ENCODE results near the gene C16orf96. TPM values are rescaled to one million over a fixed set of nuclear protein-coding genes. Genes with fewer than 3 reads are reported as not detected.

C16orf96 gene
- total and polyA plus RNA-seq, 2 experiments from 2014 or later, result 0.37 to 2.2 TPM

DNA sequence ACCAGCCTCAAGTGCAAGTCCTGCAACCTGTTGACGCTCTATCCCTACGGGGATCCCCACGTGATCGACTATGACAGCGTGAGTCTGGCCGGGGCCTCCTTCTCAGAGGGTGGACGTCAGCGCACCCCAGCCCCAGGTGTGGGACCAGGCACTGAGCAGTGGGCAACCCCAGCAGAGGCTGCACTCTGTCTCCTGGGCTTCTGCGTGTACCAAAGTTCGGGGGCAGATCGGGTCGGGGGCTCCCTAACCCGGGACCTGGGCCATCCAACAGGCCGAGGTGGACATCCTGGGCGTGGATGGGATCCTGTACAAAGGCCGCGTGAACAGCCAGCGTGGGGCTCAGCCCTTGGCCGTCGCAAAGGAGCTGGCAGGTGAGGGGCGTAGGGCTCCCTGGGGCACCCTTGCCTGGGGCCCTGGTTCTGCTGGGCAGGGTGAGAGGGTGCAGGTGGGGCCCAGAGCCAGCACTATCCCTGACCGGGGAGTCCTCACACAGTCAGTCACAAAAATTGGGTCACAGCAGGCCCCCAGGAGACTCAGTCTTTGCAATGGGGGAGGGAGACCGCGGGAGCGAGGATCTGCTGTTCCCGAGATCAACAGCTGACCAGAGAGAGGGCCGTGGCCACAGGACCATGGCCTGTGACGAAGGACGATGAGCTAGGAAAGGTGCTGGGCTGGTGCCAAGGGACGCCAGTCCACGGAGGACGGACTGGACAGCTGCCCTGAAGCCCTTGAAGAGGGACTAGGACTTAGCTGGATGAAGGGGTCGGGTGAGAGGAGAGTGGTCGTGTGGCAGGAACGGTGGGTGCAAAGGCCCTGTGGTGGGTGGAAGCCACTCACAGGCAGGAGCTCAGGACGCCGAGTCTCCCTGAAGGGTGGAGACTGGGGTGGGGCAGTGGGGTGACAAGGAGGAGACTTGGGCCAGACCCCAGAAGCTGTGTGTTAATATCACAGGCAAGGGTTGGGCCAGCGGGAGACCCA is 38.6 kb downstream of the C16orf96 start:
- Histone ChIP-seq H3K4me3 (no peak overlapping the region), H3K4me1 (ENCODE audit: insufficient read depth) (peaks cover 9% of the 10 kb centered on the region), H4K20me1 (replicated peaks; ENCODE audit: insufficient read depth) (no peaks in the 10 kb centered on the region), H3K27ac (ENCODE audit: low read depth) (no peak overlapping the region), H3K9me2 (ENCODE audit: insufficient read depth) (no peaks in the 10 kb centered on the region), H3K4me2 (no peak overlapping the region), H2AFZ (no peak overlapping the region), H3K36me3 (ENCODE audit: insufficient read depth) (no peaks in the 10 kb centered on the region), H3K27me3 (ENCODE audit: insufficient read depth) (no peaks in the 10 kb centered on the region), H3F3A (replicated peaks; ENCODE audit: low read depth) (no peaks in the 10 kb centered on the region), H3K79me2 (replicated peaks; ENCODE audit: insufficient read depth) (no peaks in the 10 kb centered on the region)
- Mint-ChIP-seq H3K27me3 (ENCODE audit: insufficient read depth, low read depth, poor library complexity) (peaks cover 14% of the 10 kb centered on the region), H3K4me1 (peaks cover 21% of the 10 kb centered on the region), H3K36me3 (ENCODE audit: low read depth) (peaks cover 3% of the 10 kb centered on the region; the same call in 1 of the 3 replicates), H3K4me3 (no peak overlapping the region), H3K27ac (no peak overlapping the region), H3K9me3 (no peaks in the 10 kb centered on the region; the same call in 2 of the 3 replicates)
- no peak for ATAC-seq
- TF ChIP-seq REST (IDR thresholded peaks at IDR 0.05; ENCODE audit: unreplicated experiment), result no peak
- no peak for TF ChIP-seq EZH2 (IDR thresholded peaks at IDR 0.05; ENCODE audit: low read depth, unreplicated experiment)
- TF ChIP-seq POLR2AphosphoS5 (IDR thresholded peaks at IDR 0.05; ENCODE audit: low read depth), result no peak
- no peak for TF ChIP-seq ZNF331 (CRISPR knock-in tag; IDR thresholded peaks at IDR 0.05; ENCODE audit: low read depth)
- no peak for DNase-seq (ENCODE audit: low spot score)

- Mint-ChIP-seq H3K27me3 (ENCODE audit: insufficient read depth, low read depth, poor library complexity) (peaks cover 18% of the 10 kb centered on the region), H3K36me3 (ENCODE audit: low read depth) (peaks cover 3% of the 10 kb centered on the region; the same call in 1 of the 3 replicates), H3K27ac (no peak overlapping the region), H3K4me1 (peaks cover 25% of the 10 kb centered on the region), H3K9me3 (no peaks in the 10 kb centered on the region; the same call in 2 of the 3 replicates), H3K4me3 (no peak overlapping the region)
- Histone ChIP-seq H3K4me1 (ENCODE audit: insufficient read depth) (peaks cover 9% of the 10 kb centered on the region), H3K36me3 (ENCODE audit: insufficient read depth) (no peaks in the 10 kb centered on the region), H2AFZ (no peak overlapping the region), H3K79me2 (replicated peaks; ENCODE audit: insufficient read depth) (no peaks in the 10 kb centered on the region), H3F3A (replicated peaks; ENCODE audit: low read depth) (0 out of 2 replicates have a peak, but pooled peaks cover 5% of the 10 kb centered on the region), H3K9me2 (ENCODE audit: insufficient read depth) (no peaks in the 10 kb centered on the region), H4K20me1 (replicated peaks; ENCODE audit: insufficient read depth) (no peaks in the 10 kb centered on the region), H3K27ac (ENCODE audit: low read depth) (no peak overlapping the region), H3K4me3 (no peak overlapping the region), H3K4me2 (no peak overlapping the region), H3K27me3 (ENCODE audit: insufficient read depth) (no peaks in the 10 kb centered on the region)
- TF ChIP-seq ZNF114 (CRISPR knock-in tag; IDR thresholded peaks at IDR 0.05) (no peak), JUNB (IDR thresholded peaks at IDR 0.05; ENCODE audit: unreplicated experiment) (no peak)
- no peak for DNase-seq (ENCODE audit: low spot score)
- ATAC-seq, result no peak
These were observed 41.0 kb downstream of the C16orf96 start for GRCh38 chr16:4597174-4597573.

Measured in GM23338 (cell line).